ENCODE results near the gene RAB31. TPM values are rescaled to one million over a fixed set of nuclear protein-coding genes. Genes with fewer than 3 reads are reported as not detected.

Gene RAB31
- total and polyA plus RNA-seq, 2 experiments from 2014 or later: 26.0 to 81.8 TPM

DNA sequence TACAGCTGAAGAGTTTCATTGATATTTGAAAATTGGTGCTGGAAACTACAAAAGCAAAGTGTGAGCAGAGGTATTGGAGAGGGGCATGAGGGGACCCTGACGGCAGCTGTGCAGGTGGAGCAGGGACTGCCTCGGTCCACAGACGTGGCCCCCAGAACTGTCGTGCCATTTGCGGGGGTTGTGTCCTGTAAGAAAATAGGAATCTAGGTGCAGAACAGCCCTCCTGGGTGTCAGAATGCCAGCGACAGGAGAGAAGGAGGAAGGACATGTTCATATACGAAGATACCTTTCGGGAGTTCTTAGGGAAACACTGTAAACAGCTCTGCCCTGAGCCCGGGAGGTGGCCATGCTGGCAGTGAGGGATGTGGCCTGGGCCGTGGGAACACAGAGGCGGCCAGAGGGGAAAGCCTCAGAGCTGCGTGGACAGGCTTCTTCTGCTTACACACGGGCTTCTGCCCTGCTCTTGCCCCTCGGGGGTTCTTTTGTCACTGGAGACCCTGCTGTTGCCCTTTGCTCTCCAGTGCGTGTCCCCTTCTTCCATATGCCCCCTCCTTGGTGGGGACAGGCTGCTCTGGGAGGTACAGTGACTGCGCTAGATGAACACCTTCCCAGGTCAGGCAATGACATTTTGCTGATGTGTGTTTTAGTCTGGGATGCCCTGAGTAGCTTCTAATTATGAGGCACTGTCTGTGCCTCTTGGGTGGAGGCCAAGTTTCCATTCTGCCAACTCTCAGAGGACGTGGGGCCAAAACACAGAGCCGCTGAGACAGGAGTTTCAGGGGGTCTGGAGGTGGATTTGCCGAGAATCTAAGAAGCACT is 95.8 kb downstream of the RAB31 start:
- no peak overlapping the region for H3K4me3 ChIP-seq
- no peaks in the 10 kb centered on the region for H3K9me3 ChIP-seq (ENCODE audit: low read depth)
- peak overlapping the region; percentile 3 for H3K27ac ChIP-seq
- H3K4me2 ChIP-seq: peak overlapping the region; percentile 52
- H3K36me3 ChIP-seq (replicated peaks; ENCODE audit: insufficient read depth, low read depth): no peaks in the 10 kb centered on the region
- H4K20me1 ChIP-seq (ENCODE audit: insufficient read depth, poor library complexity, severe bottlenecking): no peaks in the 10 kb centered on the region
- 70% methylated on average over 19 of the region's 19 CpGs for WGBS (ENCODE audit: low lambda C conversion rate, missing lambda C conversion rate)
- no peaks in the 10 kb centered on the region for H3K27me3 ChIP-seq
- peaks cover 3% of the 10 kb centered on the region for H3K79me2 ChIP-seq
- TF ChIP-seq EZH2 (IDR thresholded peaks at IDR 0.05; ENCODE audit: borderline replicate concordance) (no peak), EZH2phosphoT487 (IDR thresholded peaks at IDR 0.05; ENCODE audit: low read depth, severe bottlenecking, unreplicated experiment) (no peak)
- TF ChIP-seq, protein P1, sequence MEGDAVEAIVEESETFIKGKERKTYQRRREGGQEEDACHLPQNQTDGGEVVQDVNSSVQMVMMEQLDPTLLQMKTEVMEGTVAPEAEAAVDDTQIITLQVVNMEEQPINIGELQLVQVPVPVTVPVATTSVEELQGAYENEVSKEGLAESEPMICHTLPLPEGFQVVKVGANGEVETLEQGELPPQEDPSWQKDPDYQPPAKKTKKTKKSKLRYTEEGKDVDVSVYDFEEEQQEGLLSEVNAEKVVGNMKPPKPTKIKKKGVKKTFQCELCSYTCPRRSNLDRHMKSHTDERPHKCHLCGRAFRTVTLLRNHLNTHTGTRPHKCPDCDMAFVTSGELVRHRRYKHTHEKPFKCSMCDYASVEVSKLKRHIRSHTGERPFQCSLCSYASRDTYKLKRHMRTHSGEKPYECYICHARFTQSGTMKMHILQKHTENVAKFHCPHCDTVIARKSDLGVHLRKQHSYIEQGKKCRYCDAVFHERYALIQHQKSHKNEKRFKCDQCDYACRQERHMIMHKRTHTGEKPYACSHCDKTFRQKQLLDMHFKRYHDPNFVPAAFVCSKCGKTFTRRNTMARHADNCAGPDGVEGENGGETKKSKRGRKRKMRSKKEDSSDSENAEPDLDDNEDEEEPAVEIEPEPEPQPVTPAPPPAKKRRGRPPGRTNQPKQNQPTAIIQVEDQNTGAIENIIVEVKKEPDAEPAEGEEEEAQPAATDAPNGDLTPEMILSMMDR (IDR thresholded peaks at IDR 0.05; ENCODE audit: poor library complexity): no peak
- H3K9me2 ChIP-seq (replicated peaks; ENCODE audit: insufficient read depth): no peaks in the 10 kb centered on the region
- H2AFZ ChIP-seq: no peak overlapping the region
- peaks cover 31% of the 10 kb centered on the region for H3K4me1 ChIP-seq (ENCODE audit: insufficient read depth)
- peak; percentile 48 for DNase-seq (ENCODE audit: low spot score)

GRCh38 chr18:9804517-9805104 is 96.5 kb downstream of the RAB31 start:
- Histone ChIP-seq H4K20me1 (ENCODE audit: insufficient read depth, poor library complexity, severe bottlenecking) (no peaks in the 10 kb centered on the region), H2AFZ (no peak overlapping the region), H3K9me2 (replicated peaks; ENCODE audit: insufficient read depth) (no peaks in the 10 kb centered on the region), H3K4me1 (ENCODE audit: insufficient read depth) (peaks cover 35% of the 10 kb centered on the region), H3K4me2 (peak overlapping the region; percentile 52), H3K36me3 (replicated peaks; ENCODE audit: insufficient read depth, low read depth) (no peaks in the 10 kb centered on the region), H3K27ac (peak overlapping the region; percentile 3), H3K79me2 (peaks cover 3% of the 10 kb centered on the region), H3K9me3 (ENCODE audit: low read depth) (no peaks in the 10 kb centered on the region), H3K27me3 (no peaks in the 10 kb centered on the region), H3K4me3 (no peak overlapping the region)
- TF ChIP-seq, protein P1 (IDR thresholded peaks at IDR 0.05; ENCODE audit: poor library complexity): peak; percentile 3
- TF ChIP-seq EZH2 (IDR thresholded peaks at IDR 0.05; ENCODE audit: borderline replicate concordance) (no peak), EZH2phosphoT487 (IDR thresholded peaks at IDR 0.05; ENCODE audit: low read depth, severe bottlenecking, unreplicated experiment) (no peak)
- no peak for DNase-seq (ENCODE audit: low spot score)
- 63% methylated on average over 5 of the region's 5 CpGs for WGBS (ENCODE audit: low lambda C conversion rate, missing lambda C conversion rate)

DNA sequence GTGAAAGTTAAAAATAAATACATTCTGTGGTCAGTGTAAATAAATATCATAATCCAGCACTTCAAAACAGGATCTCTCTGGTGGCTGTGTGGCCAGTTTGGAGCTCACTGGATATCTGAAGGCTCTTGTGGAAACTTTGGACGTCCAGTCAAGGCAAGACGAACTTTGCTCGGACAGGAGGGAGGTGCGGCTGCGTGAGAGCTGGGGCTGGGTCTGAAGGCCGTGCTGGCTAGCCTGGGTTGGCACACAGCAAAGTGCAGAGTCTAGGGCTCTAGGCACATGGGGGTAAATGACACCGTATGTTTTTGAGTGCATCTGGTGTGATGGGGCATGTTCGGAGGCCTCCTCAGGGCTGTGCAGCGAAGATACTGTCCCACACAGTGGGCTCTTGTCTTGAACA is 98.8 kb downstream of the RAB31 start:
- Histone ChIP-seq H2AFZ (no peak overlapping the region), H4K20me1 (ENCODE audit: insufficient read depth, poor library complexity, severe bottlenecking) (no peaks in the 10 kb centered on the region), H3K79me2 (peaks cover 3% of the 10 kb centered on the region), H3K9me3 (ENCODE audit: low read depth) (no peaks in the 10 kb centered on the region), H3K4me1 (ENCODE audit: insufficient read depth) (peaks cover 35% of the 10 kb centered on the region), H3K9me2 (replicated peaks; ENCODE audit: insufficient read depth) (no peaks in the 10 kb centered on the region), H3K4me2 (no peak overlapping the region), H3K36me3 (replicated peaks; ENCODE audit: insufficient read depth, low read depth) (no peaks in the 10 kb centered on the region), H3K27me3 (no peaks in the 10 kb centered on the region), H3K27ac (no peak overlapping the region), H3K4me3 (no peak overlapping the region)
- TF ChIP-seq, protein P1 (IDR thresholded peaks at IDR 0.05; ENCODE audit: poor library complexity): no peak
- TF ChIP-seq EZH2phosphoT487 (IDR thresholded peaks at IDR 0.05; ENCODE audit: low read depth, severe bottlenecking, unreplicated experiment): no peak
- TF ChIP-seq EZH2 (IDR thresholded peaks at IDR 0.05; ENCODE audit: borderline replicate concordance): no peak
- 92% methylated on average over 9 of the region's 9 CpGs for WGBS (ENCODE audit: low lambda C conversion rate, missing lambda C conversion rate)
- DNase-seq (ENCODE audit: low spot score): no peak
